HL-60/S4 treated with retinoic acid at 250 ng/mL for 4 days and 3 days (cell line): ENCODE measurements around the gene RTP3.
"Not testable (repeated sequence)": the region's sequence is repeated elsewhere in the genome, so short reads cannot be mapped to it uniquely, and the experiment has no call there.

Experiments
- in situ Hi-C: fragments of 300-500 bp; cut with MboI; formaldehyde crosslinking; loops from 2 replicates; pipeline ENCODE4 v1.7.0; 2022; ENCODE audit warnings: low sequenced_read_pairs

The RTP3 gene

DNA sequence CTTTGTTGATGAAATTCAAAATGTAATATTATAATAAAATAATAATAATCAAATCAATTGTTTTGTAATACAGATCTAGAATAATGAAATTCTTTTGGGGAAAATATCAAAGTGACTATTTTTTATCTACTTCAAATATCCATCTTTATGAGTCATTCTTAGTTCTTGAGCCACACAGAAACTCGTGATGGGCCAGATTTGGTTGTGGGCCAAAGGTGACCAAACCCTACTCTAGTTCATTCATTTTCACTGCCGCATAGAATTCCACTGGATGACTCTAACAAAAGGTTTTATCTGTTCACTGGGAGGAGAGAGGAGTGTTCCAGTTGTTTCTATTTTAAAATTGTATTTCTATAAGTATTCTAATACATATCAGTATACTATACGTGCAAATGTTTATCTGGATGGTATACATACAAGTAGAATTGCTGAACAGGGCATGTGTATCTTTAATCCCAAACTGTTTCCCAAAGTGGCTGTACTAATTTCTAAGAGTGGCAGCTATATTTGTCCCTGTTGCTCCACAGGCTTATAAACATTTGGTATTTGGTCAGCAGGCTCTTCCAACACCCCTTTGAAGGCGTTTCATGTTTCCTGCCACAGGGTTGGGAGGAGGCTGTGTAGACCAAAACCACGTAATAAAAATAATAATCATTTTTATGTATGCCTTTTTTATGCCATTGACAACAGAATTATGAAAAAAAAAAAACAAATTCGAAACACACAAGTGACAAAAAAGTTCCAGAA, 7.3 kb upstream of the RTP3 start:
- in situ Hi-C loops: no loop called here

DNA sequence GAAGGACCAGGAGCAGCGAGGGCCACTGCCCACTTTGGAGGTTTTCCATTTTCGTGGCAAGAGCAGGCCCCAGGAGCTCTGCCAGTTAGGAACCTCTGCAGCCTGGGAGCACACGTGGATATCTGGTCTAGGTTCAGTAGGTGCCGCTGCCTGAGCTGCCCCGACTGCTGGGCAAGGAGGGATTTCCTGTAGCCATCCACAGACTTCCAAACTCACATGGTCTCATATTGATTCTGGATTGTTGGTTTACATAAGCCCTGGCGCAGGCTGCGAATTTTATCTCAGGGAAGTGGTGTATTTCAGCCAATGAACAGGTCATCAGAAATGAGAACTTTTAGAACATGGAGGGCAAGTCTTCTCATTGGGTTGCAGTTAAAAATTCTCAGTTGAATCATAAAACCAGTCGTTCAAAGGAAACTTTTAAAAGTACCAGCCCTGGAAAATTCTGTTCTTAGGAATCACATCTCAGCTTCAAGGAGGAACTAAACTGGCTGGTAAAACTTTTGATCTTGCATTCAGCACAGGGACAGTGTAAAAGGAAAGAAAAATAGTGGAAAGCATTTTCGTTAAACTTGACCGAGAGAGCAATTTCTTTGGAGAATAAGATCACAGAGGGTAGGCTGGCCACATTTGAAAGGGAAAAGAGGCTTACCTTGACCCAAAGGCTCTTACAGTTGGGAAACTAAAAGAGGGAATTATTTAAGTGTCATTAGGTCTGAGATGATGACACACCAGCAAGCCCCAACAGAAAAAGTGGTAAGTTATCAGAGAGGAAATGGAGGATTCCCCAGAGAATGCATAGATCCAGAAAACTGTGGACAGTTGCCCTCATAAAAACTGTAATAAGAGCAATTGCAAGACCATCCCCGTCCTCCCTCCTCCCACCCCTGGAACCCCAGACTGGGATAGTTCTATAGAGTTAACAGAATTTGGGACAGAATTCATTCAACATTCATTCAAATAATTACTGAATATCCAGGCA, 6.4 kb upstream of the RTP3 start:
- in situ Hi-C loops: no loop called here

DNA sequence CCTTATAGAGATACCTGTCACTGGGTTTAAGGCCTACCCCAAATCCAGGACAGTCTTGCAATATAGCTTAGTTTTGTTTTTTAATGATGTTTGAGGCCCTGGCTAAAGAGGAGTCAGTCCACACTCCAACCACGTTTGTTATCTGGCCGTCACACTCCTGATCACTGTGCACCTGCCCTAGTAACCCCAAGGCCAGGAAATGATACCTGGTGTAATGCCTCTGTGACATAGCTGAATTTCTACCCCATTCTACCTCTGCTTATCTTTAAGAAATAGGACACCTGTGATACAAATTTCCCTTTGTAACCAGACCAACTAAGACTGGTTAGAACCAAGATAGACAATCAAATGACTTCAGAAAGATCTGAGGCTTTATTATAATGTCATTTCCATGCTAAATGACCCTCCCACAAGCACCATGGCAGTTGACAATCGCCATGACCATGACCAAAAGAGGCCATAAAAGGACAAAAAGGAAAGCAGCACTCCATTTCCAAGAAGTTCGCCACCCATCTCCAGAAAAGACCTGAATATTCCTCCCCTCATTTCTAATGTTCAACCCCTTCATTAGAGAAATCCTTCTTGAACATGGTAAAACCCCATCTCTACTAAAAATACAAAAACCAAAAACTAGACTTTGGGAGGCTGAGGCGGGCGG, 4.8 kb upstream of the RTP3 start:
- in situ Hi-C loops: no loop called here

GRCh38 chr3:46494491-46494890, 3.3 kb upstream of the RTP3 start:
- in situ Hi-C loops: not testable (repeated sequence)

GRCh38 chr3:46495901-46496456, 1.8 kb upstream of the RTP3 start:
- in situ Hi-C loops: no loop called here

GRCh38 chr3:46496746-46497555, 825 bp upstream of the RTP3 start:
- in situ Hi-C loops: no loop called here

DNA sequence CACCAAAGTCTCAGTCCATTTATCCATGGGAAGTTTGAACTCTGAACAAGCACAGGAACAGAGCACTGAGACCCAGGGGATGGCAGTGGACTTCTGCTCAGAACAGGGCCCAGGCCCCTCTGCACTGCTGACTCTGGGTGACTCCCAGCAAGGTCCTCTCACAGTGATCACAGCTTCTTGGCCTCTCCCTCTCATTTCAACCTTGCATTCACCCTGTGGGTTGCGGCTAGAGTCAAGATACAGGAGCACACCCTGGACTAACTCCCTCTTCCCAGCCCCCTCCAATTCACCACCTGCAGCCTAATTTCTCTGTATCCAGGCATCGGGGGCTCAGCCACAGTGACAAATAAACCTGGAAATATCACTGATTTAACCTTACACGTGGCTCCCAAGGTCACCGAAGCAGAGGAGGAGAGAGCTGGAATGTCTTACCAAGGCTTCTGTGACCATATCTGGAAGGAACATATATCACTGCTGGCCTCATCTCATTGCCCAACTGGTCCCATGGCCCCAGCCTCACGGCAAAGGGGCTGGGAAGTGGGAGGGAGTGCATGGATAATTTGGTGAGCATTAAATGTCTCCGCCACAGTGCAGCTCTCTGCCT, 1.2 kb downstream of the RTP3 start:
- in situ Hi-C loops: no loop called here

GRCh38 chr3:46500656-46501635, 3.2 kb downstream of the RTP3 start:
- in situ Hi-C loops: no loop called here

DNA sequence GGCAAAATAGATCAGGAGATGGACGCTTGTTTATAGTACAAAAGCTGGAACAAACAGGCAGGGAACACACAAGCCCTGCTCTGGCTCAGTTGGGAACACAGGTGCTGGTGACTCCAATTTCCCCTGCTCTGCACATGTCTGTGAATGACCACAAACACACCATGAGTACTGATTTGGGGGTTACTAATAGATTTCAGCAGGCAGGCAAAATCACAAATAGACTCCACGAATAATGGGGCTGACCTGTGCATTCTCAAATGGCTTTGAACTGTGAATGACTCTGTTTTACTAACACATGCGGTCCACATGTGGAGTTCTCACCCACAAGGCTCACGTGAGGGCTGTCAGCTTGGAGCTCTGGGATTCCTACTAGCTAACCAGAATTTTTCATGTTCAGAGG, 3.9 kb downstream of the RTP3 start:
- in situ Hi-C loops: no loop called here

GRCh38 chr3:46503200-46503874, 5.6 kb downstream of the RTP3 start:
- in situ Hi-C loops: no loop called here

DNA sequence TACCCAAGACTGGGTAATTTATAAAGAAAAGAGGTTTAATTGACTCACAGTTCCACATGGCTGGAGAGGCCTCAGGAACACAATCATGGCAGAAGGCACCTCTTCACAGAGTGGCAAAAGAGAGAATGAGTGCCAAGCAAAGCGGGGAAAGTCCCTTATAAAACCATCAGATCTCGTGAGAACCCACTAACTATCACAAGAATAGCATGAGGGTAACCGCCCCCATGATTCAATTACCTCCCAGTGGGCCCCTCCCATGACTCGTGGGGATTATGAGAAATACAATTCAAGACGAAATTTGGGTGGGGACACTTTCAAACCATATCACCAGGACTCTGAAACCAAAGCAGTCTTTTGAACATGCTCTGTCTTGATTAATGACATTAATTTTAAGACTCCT, 7.0 kb downstream of the RTP3 start:
- in situ Hi-C loops: no loop called here

DNA sequence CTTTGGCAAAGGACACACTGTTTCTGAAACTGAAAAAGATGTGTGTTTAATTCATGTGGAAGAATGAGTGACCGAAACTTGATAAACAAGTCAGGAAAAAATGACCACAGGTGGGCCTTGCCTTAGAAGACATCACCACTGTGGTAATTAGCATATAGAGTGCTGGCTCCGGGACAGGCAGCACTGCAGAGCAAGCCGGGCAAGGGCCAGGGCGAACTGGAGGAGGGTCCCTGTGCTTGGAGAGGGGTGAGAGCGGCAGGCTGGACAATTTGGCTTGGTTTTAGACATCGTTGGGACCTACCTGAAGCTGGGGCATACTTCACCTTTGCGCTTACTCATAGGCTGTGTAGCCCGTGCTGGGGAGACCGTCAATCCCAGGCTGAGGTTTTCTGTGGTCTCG, 8.2 kb downstream of the RTP3 start:
- in situ Hi-C loops: no loop called here

DNA sequence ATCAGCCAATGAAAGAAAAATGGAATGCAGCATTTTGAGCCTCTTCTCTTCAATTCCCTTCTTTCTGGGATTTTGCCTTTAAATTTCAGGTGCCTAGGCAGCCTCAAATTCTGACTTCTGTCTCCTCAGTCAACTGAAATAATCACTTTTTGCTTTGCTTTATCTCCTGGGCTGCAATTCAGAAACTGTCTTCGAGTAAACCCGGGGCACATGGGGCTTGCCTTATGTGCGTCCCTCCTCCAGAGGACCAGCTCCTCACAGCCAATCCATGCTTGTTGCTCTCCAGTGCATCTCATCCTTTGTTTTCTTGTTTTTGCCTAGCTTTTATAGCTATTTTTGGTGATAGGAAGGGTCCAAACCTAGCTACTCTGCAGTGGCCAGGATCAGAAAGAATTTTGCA, 8.8 kb downstream of the RTP3 start:
- in situ Hi-C loops: no loop called here

- in situ Hi-C loops: no loop called here
Observed at GRCh38 chr3:46508850-46509591, 11.2 kb downstream of the RTP3 start.

DNA sequence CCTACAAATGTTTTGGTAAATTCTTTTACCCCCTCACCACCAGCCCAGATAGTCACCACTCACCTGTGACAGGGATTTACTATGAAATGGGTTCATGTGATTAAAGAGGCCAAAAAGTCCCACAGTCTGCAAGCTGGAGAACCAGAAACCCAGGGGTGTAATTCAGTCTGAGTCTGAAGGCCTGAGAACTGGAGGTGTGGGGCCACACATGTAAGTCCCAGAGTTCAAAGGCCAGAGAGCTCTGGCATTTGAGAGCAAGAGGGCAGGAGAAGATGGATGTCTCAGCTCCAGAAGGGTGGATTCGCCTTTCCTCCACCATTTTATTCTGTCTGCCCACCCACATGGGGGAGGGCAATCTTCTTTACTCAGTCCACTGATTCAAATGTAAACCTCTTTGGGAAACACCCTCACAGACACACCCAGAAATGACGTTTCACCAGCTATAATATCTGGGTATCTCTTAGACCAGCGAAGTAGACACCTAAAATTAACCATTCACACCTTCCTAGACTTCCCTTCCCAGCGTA, 11.9 kb downstream of the RTP3 start:
- in situ Hi-C loops: no loop called here

DNA sequence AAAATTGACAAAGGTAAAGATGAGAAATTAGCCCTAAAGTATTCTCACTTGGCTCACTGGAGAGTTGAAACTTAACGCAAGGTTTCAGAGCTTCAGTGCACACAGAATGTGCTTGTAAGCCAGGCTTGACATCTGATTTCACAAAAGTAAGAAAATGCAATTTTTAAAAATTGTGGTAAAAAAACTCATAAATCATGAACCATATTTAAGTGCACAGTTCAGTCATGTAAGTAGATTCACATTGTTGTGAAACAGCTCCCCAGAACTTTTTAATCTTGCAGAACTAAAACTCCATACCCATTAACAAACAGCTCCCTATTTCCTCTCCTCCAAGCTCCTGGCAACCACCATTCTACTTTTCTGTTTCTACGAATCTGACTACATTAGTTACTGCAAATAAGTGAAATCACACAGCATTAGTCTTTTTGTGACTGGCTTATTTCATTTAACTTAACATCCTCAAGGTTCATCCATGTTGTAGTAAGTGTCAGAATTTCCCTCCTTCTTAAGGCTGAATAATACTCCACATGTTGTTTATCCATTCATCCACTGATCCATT, 14.5 kb downstream of the RTP3 start:
- in situ Hi-C loops: no loop called here

DNA sequence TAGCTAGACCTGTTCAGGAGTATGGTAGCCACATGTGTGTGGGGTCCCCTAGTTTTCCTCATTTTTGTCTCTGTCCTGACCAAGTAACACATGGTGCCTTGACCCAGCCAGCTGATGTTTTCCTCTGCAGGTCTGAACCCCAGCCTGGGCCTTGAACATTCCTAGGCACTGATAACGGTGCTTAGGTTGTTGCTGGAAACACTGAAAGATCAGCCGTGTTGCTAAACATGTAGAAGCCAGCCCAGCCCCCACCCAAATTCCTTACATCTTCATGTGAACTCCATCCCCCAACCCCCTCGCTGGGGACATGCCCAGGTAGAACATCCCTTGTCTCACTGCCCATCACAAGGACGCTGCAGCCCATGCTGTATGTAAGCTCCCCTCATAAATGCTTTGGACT, 18.7 kb downstream of the RTP3 start:
- in situ Hi-C loops: no loop called here
